IPS DF 19.7 (cell line): ENCODE results near the gene RNF141.

Experiments
- DNase-seq: peaks from one replicate; pipeline ENCODE4 v3.0.0-alpha.2; 2013; ENCODE audit warnings: low read depth, low spot score

Gene RNF141

GRCh38 chr11:10522921-10523320, 18.1 kb downstream of the RNF141 start:
- no peak for DNase-seq

GRCh38 chr11:10522276-10522675, 18.7 kb downstream of the RNF141 start:
- DNase-seq: no peak

GRCh38 chr11:10520562-10520961, 20.4 kb downstream of the RNF141 start:
- no peak for DNase-seq

- DNase-seq: no peak
Observed at GRCh38 chr11:10519630-10520029, 21.4 kb downstream of the RNF141 start.

GRCh38 chr11:10518891-10519290, 22.1 kb downstream of the RNF141 start:
- no peak for DNase-seq

- DNase-seq: no peak
Observed at GRCh38 chr11:10518123-10518522, 22.9 kb downstream of the RNF141 start.

GRCh38 chr11:10515418-10515817, 25.6 kb downstream of the RNF141 start:
- DNase-seq: no peak

GRCh38 chr11:10514709-10515108, 26.3 kb downstream of the RNF141 start:
- no peak for DNase-seq

GRCh38 chr11:10514202-10514601, 26.8 kb downstream of the RNF141 start:
- DNase-seq: no peak

- DNase-seq: no peak
Observed at GRCh38 chr11:10511181-10511621, 29.8 kb downstream of the RNF141 start.

GRCh38 chr11:10506008-10506370, 35.0 kb downstream of the RNF141 start:
- no peak for DNase-seq

GRCh38 chr11:10505278-10506007, 35.5 kb downstream of the RNF141 start:
- DNase-seq: no peak

GRCh38 chr11:10504490-10504889, 36.5 kb downstream of the RNF141 start:
- no peak for DNase-seq

GRCh38 chr11:10503777-10504480, 37.1 kb downstream of the RNF141 start:
- DNase-seq: no peak

- DNase-seq: no peak
Observed at GRCh38 chr11:10503221-10503620, 37.8 kb downstream of the RNF141 start.

GRCh38 chr11:10502770-10503169, 38.2 kb downstream of the RNF141 start:
- no peak for DNase-seq

GRCh38 chr11:10502065-10502680, 38.8 kb downstream of the RNF141 start:
- DNase-seq: no peak

- no peak for DNase-seq
Observed at GRCh38 chr11:10500757-10501684, 40.0 kb downstream of the RNF141 start.

- no peak for DNase-seq
Observed at GRCh38 chr11:10499874-10500601, 40.9 kb downstream of the RNF141 start.

- DNase-seq: no peak
Observed at GRCh38 chr11:10499452-10499851, 41.5 kb downstream of the RNF141 start.
